D721Med (cell line): Measurements from ENCODE around the gene OGG1.

Experiments
- DNase-seq: peaks from one replicate; pipeline ENCODE4 v3.0.0; 2011; ENCODE audit warnings: low spot score; ENCODE audit not compliant: insufficient read length
- FAIRE-seq: peaks from 2 replicates; lab custom pipeline; 2011; peaks lifted over from hg19 to GRCh38; lab: Jason Lieb, UNC
- TF ChIP-seq, protein P1 (sequence below): IDR thresholded peaks from 2 replicates; pipeline ENCODE4 v1.5.1; 2012; ENCODE audit warnings: mild to moderate bottlenecking, control low read depth; ENCODE audit not compliant: insufficient read depth; ENCODE audit errors: missing control alignments

OGG1 gene

DNA sequence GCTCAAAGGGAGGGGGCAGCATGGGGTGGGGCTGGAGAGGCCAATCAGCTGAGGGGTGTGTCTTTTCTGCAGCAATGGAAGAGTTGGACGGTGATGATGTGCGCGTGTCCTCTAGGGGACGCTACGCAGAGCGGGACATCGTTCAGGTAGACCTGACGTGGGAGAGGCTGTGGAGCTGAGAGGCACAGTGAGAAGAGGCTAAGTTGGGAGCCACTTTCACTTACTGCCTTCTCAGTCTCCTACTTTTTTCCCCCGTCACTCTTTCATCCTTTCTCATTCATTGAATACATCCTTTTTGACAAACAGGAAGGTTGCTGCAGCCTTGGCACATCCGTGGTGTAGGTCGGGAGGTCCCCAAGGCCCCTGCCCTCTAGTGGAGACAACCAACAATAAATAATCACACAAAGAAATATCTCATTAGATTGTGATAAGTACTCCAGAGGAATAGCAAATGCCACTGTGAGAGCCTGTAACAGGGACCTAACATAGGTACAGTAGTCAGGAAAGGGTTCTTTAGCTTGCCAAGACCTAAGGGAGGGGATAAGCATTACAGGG is 22.6 kb upstream of the OGG1 start:
- TF ChIP-seq, protein P1, sequence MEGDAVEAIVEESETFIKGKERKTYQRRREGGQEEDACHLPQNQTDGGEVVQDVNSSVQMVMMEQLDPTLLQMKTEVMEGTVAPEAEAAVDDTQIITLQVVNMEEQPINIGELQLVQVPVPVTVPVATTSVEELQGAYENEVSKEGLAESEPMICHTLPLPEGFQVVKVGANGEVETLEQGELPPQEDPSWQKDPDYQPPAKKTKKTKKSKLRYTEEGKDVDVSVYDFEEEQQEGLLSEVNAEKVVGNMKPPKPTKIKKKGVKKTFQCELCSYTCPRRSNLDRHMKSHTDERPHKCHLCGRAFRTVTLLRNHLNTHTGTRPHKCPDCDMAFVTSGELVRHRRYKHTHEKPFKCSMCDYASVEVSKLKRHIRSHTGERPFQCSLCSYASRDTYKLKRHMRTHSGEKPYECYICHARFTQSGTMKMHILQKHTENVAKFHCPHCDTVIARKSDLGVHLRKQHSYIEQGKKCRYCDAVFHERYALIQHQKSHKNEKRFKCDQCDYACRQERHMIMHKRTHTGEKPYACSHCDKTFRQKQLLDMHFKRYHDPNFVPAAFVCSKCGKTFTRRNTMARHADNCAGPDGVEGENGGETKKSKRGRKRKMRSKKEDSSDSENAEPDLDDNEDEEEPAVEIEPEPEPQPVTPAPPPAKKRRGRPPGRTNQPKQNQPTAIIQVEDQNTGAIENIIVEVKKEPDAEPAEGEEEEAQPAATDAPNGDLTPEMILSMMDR: peak; percentile 32
- no peak for DNase-seq

DNA sequence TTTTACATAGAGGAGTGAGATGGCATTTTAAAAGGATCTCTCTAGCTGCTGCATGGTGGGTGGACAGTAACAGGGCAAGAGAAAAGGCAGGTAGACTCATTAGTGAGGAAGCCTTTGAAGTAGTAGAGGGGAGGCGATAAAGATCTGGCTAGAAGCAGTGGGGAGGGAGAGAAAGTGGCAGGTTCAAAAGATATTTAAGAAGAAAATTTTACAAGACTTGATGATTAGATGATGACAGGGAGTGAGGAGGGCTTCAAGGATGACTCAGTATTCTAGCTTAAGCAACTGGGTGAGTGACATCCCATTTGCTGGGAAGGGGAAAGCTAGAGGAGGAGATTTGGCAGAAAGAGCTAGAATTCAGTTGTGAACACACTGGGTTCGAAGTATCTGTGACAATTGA is 22.0 kb upstream of the OGG1 start:
- TF ChIP-seq, protein P1: no peak
- FAIRE-seq (no peak), DNase-seq (no peak)

More for the DNA sequence above, 22.6 kb upstream of the OGG1 start:
- no peak for FAIRE-seq

DNA sequence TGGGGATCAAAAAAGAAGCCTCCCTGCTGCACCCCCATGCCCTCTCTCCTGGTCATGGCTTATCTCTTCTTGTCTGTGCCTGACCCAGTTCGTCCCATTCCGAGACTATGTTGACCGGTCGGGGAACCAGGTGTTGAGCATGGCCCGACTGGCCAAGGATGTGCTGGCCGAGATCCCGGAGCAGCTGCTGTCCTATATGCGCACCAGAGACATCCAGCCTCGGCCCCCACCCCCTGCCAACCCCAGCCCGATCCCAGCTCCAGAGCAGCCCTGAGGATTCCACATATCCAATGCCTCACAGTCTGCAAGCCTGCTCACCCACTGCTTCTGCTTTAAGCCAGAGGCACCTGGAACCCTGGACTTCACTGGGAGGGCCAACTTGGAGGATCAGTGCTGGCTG is 20.3 kb upstream of the OGG1 start:
- no peak for FAIRE-seq
- no peak for DNase-seq
- TF ChIP-seq, protein P1: no peak

DNA sequence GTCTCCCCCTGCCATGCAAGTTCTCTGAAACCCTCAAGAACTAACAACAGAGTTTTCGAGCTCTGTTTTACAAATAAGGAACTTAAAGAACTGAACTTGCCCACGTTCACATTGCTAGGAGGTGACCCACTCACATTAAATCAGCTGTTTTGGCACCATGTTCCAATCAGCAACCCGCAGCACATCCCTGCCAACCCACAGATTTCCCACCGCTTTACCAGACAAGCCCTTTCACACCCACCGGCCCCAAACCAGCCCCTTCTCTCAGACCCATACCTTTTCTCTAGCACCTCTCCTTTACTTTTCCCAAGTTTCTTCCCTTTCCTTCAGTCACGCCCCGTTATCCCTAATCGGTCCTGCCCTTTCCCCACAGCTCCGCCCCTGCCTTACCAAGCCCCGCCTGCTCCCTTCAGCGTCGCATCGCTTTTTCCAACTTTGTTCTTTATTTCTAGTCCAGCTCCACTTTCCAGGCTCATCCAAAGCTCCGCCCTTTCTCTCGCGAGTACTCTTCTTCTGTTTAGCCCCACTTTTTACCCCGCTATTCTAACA is 19.0 kb upstream of the OGG1 start:
- peak; percentile 62 for DNase-seq
- no peak for FAIRE-seq
- TF ChIP-seq, protein P1: no peak

DNA sequence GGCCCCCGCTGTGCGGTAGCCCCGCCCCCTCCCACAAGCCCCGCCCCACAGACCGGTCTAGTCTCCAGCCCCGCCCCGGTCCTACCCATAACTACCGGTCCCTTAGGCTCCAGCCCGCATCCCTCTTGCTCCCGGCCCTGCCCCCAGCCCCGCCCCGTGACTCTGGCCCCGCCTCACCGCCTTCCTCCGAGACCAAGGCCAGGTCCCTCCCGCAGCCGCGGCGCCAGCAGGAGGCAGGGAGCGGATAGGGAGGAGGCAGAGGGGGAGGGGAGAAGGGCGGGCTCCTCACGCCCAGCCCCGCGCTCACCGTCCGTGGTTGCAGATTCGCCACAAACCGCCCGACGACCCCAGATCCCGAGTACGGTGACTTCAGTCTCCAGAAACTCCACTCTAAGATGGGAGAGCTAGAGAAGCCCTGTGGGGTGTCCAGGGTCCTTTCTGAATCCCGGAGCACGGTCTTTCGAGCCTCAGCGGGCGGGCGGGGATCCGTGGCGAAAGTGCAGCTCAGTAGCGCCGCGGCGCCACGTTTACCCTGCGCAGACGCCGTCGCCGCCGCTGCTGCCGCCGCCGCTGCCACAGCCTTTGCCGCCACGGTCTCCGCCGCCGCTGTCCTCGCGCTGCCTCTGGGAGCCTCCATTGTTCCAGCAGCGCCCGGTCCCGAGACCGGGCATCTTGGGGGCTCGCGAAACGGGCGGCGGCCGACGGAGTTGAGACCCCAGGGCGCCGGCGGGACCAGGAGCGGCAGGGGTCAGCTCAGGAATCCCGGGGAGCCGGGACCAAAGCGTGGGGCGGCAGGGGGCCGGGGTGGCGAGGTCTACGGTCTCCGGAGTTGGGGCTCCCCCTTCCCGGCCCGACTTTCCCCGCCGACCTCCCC is 18.3 kb upstream of the OGG1 start, which contains the start of gene BRPF1:
Gene BRPF1, plus strand, starts transcription at position 530 of the 874 bp plus-strand sequence. CDS start 2,406 bp downstream, outside the sequence.
- FAIRE-seq (no peak), DNase-seq (peak; percentile 98)
- TF ChIP-seq, protein P1: no peak

DNA sequence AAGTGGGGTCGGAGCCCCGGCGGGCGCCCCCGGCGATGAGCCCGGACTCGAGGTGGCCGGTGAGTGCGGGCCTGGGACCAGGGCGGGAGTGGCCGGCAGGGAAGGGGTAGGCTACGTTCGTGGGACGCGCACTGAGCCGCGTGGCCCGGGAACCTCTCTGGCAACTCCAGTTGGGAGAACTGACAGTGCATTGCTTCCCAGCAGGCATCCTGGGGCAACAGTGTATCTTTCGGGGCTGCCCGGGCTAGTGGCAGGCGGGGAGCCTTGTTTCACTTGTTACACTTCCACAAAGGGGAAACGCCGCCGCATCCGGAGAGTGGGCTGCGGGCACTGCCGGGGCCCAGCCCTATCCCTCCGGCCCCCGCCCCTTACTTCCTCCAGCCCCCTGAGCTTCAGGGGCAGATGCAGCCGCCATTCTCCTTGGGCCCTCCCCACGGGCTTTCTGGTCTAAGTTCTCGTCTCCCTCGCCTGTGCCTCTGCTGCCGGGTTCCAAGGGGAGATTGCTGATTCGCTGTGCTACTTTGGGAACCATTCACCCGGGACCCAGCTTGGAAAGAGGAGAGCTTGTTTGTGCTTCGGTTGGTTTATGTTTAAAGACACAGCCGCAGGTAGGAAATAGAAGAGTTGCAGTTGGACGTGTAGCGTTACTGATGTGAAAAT is 17.5 kb upstream of the OGG1 start:
- FAIRE-seq: no peak
- no peak for DNase-seq
- TF ChIP-seq, protein P1: no peak
